ENCODE data around the gene GPRC5B. TPM values are rescaled to one million over a fixed set of nuclear protein-coding genes. Genes with fewer than 3 reads are reported as not detected.
A peak's percentile ranks its signal among the peaks of the same experiment; 100 is the strongest.

Gene GPRC5B
- total RNA-seq, 5 donors from 2014 or later (not counting 1 experiment from before 2014, with no cell fraction given) = 1.2 to 4.4 (median 1.4) TPM

GRCh38 chr16:19911204-19911603, 26.6 kb upstream of the GPRC5B start:
- H3K4me3 Mint-ChIP-seq = no peak overlapping the region
- ChIA-PET CTCF (interaction anchor here in 1 of 2 donors (0.5 kb wide), 1 partner anchor 308 kb away, joined by 3 read pairs; no protein-coding TSS in a partner anchor), POLR2A (no interaction called here)
- H3K9me3 ChIP-seq = no peaks in the 10 kb centered on the region
- peaks cover 9 to 11% (median 9%) of the 10 kb centered on the region in 3 donors for H3K4me1 Mint-ChIP-seq
- DNase-seq = no peak
- peaks cover 0 to 8% of the 10 kb centered on the region in 2 experiments for H3K4me1 ChIP-seq (ENCODE audit: control insufficient read depth in 1 of 2, extremely low read depth in 1 of 2, insufficient read depth in 2 of 2, low read length in 2 of 2)
- no peaks in the 10 kb centered on the region for H3K36me3 ChIP-seq (ENCODE audit: control insufficient read depth in 2 of 2, extremely low read depth in 1 of 2, insufficient read depth in 1 of 2, low read length in 1 of 2)
- H3K36me3 Mint-ChIP-seq = no peaks in the 10 kb centered on the region
- H3K9me3 Mint-ChIP-seq = no peaks in the 10 kb centered on the region
- peaks cover 14 to 24% of the 10 kb centered on the region in 2 donors for H3K27me3 Mint-ChIP-seq
- no peak overlapping the region for H3K4me3 ChIP-seq (ENCODE audit: control insufficient read depth in 1 of 2, extremely low read depth in 1 of 2, low read length in 1 of 2)
- peaks cover 0 to 12% of the 10 kb centered on the region in 2 experiments for H3K27me3 ChIP-seq (replicated peaks in 1 of 2; ENCODE audit: control insufficient read depth in 2 of 2, extremely low read depth in 1 of 2, insufficient read depth in 2 of 2, low read length in 1 of 2)
- WGBS (ENCODE audit: insufficient coverage) = 86% methylated on average over 1 of the region's 2 CpGs
- no peak overlapping the region for H3K27ac ChIP-seq (ENCODE audit: low read length)
- H3K27ac Mint-ChIP-seq = no peak overlapping the region
- no peak for ATAC-seq (replicated peaks in 1 of 4)

GRCh38 chr16:19909750-19910322, 25.2 kb upstream of the GPRC5B start:
- no peaks in the 10 kb centered on the region for H3K36me3 ChIP-seq (ENCODE audit: control insufficient read depth in 2 of 2, extremely low read depth in 1 of 2, insufficient read depth in 1 of 2, low read length in 1 of 2)
- H3K27me3 ChIP-seq (replicated peaks in 1 of 2; ENCODE audit: control insufficient read depth in 2 of 2, extremely low read depth in 1 of 2, insufficient read depth in 2 of 2, low read length in 1 of 2) = peaks cover 0 to 11% of the 10 kb centered on the region in 2 experiments
- H3K4me1 Mint-ChIP-seq = peaks cover 9 to 11% (median 9%) of the 10 kb centered on the region in 3 donors
- peaks cover 14 to 20% of the 10 kb centered on the region in 2 donors for H3K27me3 Mint-ChIP-seq
- no peaks in the 10 kb centered on the region for H3K36me3 Mint-ChIP-seq
- ATAC-seq (replicated peaks in 1 of 4) = no peak
- no CpG with 5 or more reads among the region's 2 CpGs for whole genome bisulfite sequencing (ENCODE audit: insufficient coverage)
- H3K27ac Mint-ChIP-seq = no peak overlapping the region
- POLR2A ChIA-PET = no interaction called here
- peaks cover 0 to 8% of the 10 kb centered on the region in 2 experiments for H3K4me1 ChIP-seq (ENCODE audit: control insufficient read depth in 1 of 2, extremely low read depth in 1 of 2, insufficient read depth in 2 of 2, low read length in 2 of 2)
- H3K4me3 Mint-ChIP-seq = no peak overlapping the region
- H3K9me3 Mint-ChIP-seq = no peaks in the 10 kb centered on the region
- no peak overlapping the region for H3K4me3 ChIP-seq (ENCODE audit: control insufficient read depth in 1 of 2, extremely low read depth in 1 of 2, low read length in 1 of 2)
- DNase-seq = no peak
- CTCF ChIA-PET = interaction anchor here in 1 of 2 donors (0.6 to 1.3 kb wide), 4 partner anchors 9 to 815 kb away, joined by 3 read pairs; no protein-coding TSS in a partner anchor
- no peaks in the 10 kb centered on the region for H3K9me3 ChIP-seq
- no peak overlapping the region for H3K27ac ChIP-seq (ENCODE audit: low read length)

- peaks cover 0 to 8% of the 10 kb centered on the region in 2 experiments for H3K4me1 ChIP-seq (ENCODE audit: control insufficient read depth in 1 of 2, extremely low read depth in 1 of 2, insufficient read depth in 2 of 2, low read length in 2 of 2)
- Mint-ChIP-seq H3K9me3 (no peaks in the 10 kb centered on the region), H3K27me3 (peaks cover 14 to 20% of the 10 kb centered on the region in 2 donors), H3K4me3 (no peak overlapping the region), H3K36me3 (no peaks in the 10 kb centered on the region), H3K4me1 (peaks cover 9 to 11% (median 9%) of the 10 kb centered on the region in 3 donors), H3K27ac (no peak overlapping the region)
- ChIA-PET CTCF (interaction anchor here (0.6 to 1.3 kb wide), 6 partner anchors 8 to 608 kb away, joined by 3 to 6 read pairs (median 3); no protein-coding TSS in a partner anchor), POLR2A (no interaction called here)
- H3K36me3 ChIP-seq (ENCODE audit: control insufficient read depth in 2 of 2, extremely low read depth in 1 of 2, insufficient read depth in 1 of 2, low read length in 1 of 2) = no peaks in the 10 kb centered on the region
- ATAC-seq (replicated peaks in 1 of 4) (no peak), DNase-seq (no peak)
- H3K9me3 ChIP-seq = no peaks in the 10 kb centered on the region
- WGBS (ENCODE audit: insufficient coverage) = no CpG with 5 or more reads among the region's 1 CpG
- no peak overlapping the region for H3K4me3 ChIP-seq (ENCODE audit: control insufficient read depth in 1 of 2, extremely low read depth in 1 of 2, low read length in 1 of 2)
- H3K27ac ChIP-seq (ENCODE audit: low read length) = no peak overlapping the region
- H3K27me3 ChIP-seq (replicated peaks in 1 of 2; ENCODE audit: control insufficient read depth in 2 of 2, extremely low read depth in 1 of 2, insufficient read depth in 2 of 2, low read length in 1 of 2) = peaks cover 0 to 11% of the 10 kb centered on the region in 2 experiments
These were observed 24.3 kb upstream of the GPRC5B start for GRCh38 chr16:19908921-19909320.

- peak overlapping the region in 1 of 2 donors; percentile 44 for H3K27ac Mint-ChIP-seq
- CTCF ChIA-PET = interaction anchor here (0.6 to 1.7 kb wide), 17 partner anchors 9 to 1174 kb away, joined by 3 to 20 read pairs (median 4); partner anchors contain the start of gene VPS35L (in 1 of the 2)
- ATAC-seq (replicated peaks in 1 of 4) = peak; percentile 95 to 98 (median 97)
These were observed 22.7 kb upstream of the GPRC5B start for GRCh38 chr16:19907161-19907992.

GRCh38 chr16:19901164-19901563, 16.5 kb upstream of the GPRC5B start:
- Mint-ChIP-seq H3K27me3 (peaks cover 8 to 15% of the 10 kb centered on the region in 2 donors), H3K9me3 (no peaks in the 10 kb centered on the region), H3K4me1 (peaks cover 2 to 7% (median 2%) of the 10 kb centered on the region in 3 donors), H3K4me3 (no peak overlapping the region), H3K36me3 (no peaks in the 10 kb centered on the region), H3K27ac (no peak overlapping the region)
- H3K27me3 ChIP-seq (replicated peaks in 1 of 2; ENCODE audit: control insufficient read depth in 2 of 2, extremely low read depth in 1 of 2, insufficient read depth in 2 of 2, low read length in 1 of 2) = peaks cover 0 to 22% of the 10 kb centered on the region in 2 experiments
- ChIA-PET CTCF (no interaction called here), POLR2A (interaction anchor here in 1 of 2 donors (0.7 kb wide), 1 partner anchor 173 kb away, joined by 4 read pairs; no protein-coding TSS in a partner anchor)
- no peak overlapping the region for H3K4me3 ChIP-seq (ENCODE audit: control insufficient read depth in 1 of 2, extremely low read depth in 1 of 2, low read length in 1 of 2)
- no peaks in the 10 kb centered on the region for H3K9me3 ChIP-seq
- 83% methylated on average over 3 of the region's 7 CpGs for WGBS (ENCODE audit: insufficient coverage)
- no peak for ATAC-seq (replicated peaks in 1 of 4)
- H3K4me1 ChIP-seq (ENCODE audit: control insufficient read depth in 1 of 2, extremely low read depth in 1 of 2, insufficient read depth in 2 of 2, low read length in 2 of 2) = peaks cover 0 to 5% of the 10 kb centered on the region in 2 experiments
- no peak for DNase-seq
- no peaks in the 10 kb centered on the region for H3K36me3 ChIP-seq (ENCODE audit: control insufficient read depth in 2 of 2, extremely low read depth in 1 of 2, insufficient read depth in 1 of 2, low read length in 1 of 2)
- H3K27ac ChIP-seq (ENCODE audit: low read length) = no peak overlapping the region

More at GRCh38 chr16:19907161-19907992, 22.7 kb upstream of the GPRC5B start:
- Mint-ChIP-seq H3K4me3 (peak overlapping the region; percentile 39 to 55 (median 55)), H3K4me1 (peaks cover 9 to 11% (median 9%) of the 10 kb centered on the region in 3 donors), H3K27me3 (peaks cover 14 to 17% of the 10 kb centered on the region in 2 donors), H3K36me3 (no peaks in the 10 kb centered on the region), H3K9me3 (no peaks in the 10 kb centered on the region)
- H3K4me1 ChIP-seq (ENCODE audit: control insufficient read depth in 1 of 2, extremely low read depth in 1 of 2, insufficient read depth in 2 of 2, low read length in 2 of 2) = peaks cover 0 to 8% of the 10 kb centered on the region in 2 experiments
- H3K27me3 ChIP-seq (replicated peaks in 1 of 2; ENCODE audit: control insufficient read depth in 2 of 2, extremely low read depth in 1 of 2, insufficient read depth in 2 of 2, low read length in 1 of 2) = peaks cover 0 to 11% of the 10 kb centered on the region in 2 experiments
- peak overlapping the region in 1 of 2 donors; percentile 17 for H3K4me3 ChIP-seq (ENCODE audit: control insufficient read depth in 1 of 2, extremely low read depth in 1 of 2, low read length in 1 of 2)
- WGBS (ENCODE audit: insufficient coverage) = 18% methylated on average over 22 of the region's 24 CpGs
- no peaks in the 10 kb centered on the region for H3K36me3 ChIP-seq (ENCODE audit: control insufficient read depth in 2 of 2, extremely low read depth in 1 of 2, insufficient read depth in 1 of 2, low read length in 1 of 2)
- peak; percentile 40 to 80 (median 62) for DNase-seq
- no peaks in the 10 kb centered on the region for H3K9me3 ChIP-seq
- POLR2A ChIA-PET = no interaction called here
- H3K27ac ChIP-seq (ENCODE audit: low read length) = no peak overlapping the region

- no peak overlapping the region for H3K4me3 Mint-ChIP-seq
- POLR2A ChIA-PET = no interaction called here
- CTCF ChIA-PET = interaction anchor here (0.6 to 0.8 kb wide), 2 partner anchors 316 to 341 kb away, joined by 3 read pairs; no protein-coding TSS in a partner anchor
These were observed 14.9 kb upstream of the GPRC5B start for GRCh38 chr16:19899605-19899955.

More at GRCh38 chr16:19899605-19899955, 14.9 kb upstream of the GPRC5B start:
- Histone ChIP-seq H3K27me3 (replicated peaks in 1 of 2; ENCODE audit: control insufficient read depth in 2 of 2, extremely low read depth in 1 of 2, insufficient read depth in 2 of 2, low read length in 1 of 2) (peaks cover 0 to 22% of the 10 kb centered on the region in 2 experiments), H3K4me3 (ENCODE audit: control insufficient read depth in 1 of 2, extremely low read depth in 1 of 2, low read length in 1 of 2) (no peak overlapping the region), H3K9me3 (no peaks in the 10 kb centered on the region), H3K36me3 (ENCODE audit: control insufficient read depth in 2 of 2, extremely low read depth in 1 of 2, insufficient read depth in 1 of 2, low read length in 1 of 2) (no peaks in the 10 kb centered on the region), H3K27ac (ENCODE audit: low read length) (no peak overlapping the region), H3K4me1 (ENCODE audit: control insufficient read depth in 1 of 2, extremely low read depth in 1 of 2, insufficient read depth in 2 of 2, low read length in 2 of 2) (peaks cover 0 to 5% of the 10 kb centered on the region in 2 experiments)
- peaks cover 2 to 7% (median 2%) of the 10 kb centered on the region in 3 donors for H3K4me1 Mint-ChIP-seq
- no peak for DNase-seq
- no peak for ATAC-seq (replicated peaks in 1 of 4)
- H3K9me3 Mint-ChIP-seq = no peaks in the 10 kb centered on the region
- peaks cover 8 to 15% of the 10 kb centered on the region in 2 donors for H3K27me3 Mint-ChIP-seq
- no peaks in the 10 kb centered on the region for H3K36me3 Mint-ChIP-seq
- no peak overlapping the region for H3K27ac Mint-ChIP-seq
- WGBS (ENCODE audit: insufficient coverage) = no CpG with 5 or more reads among the region's 5 CpGs

Measured in T-cell (primary cell).